CD4-positive, alpha-beta T cell treated with Interleukin-6 for 4 hours (primary cell): ENCODE data around the gene NPC1.

Experiments used
- DNase-seq: peaks from one replicate; pipeline ENCODE4 v3.0.0-alpha.2; 2020; ENCODE audit warnings: mixed read lengths

NPC1 gene

GRCh38 chr18:23545247-23545789 lies 41.0 kb downstream of the NPC1 start:
- no peak for DNase-seq

DNA sequence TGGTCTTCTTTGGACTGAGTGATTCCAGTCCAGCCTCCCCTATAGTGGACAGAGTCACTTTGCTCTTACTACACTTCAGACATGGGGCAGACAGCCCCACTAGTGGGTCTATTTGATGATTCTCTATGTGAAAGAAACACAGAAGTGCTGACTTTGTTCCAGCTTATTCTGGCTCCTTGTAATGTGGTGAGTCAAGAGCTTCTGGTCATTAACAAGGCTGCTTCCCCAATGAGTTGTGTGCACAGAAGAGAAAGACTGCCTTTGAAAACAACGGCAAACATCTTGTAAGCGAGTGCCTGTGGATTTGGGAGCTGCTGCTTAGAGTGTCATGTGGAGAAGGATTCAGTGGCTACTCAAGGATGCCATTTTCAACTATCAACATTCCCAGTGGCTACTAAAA lies 43.8 kb downstream of the NPC1 start:
- DNase-seq: no peak

GRCh38 chr18:23541349-23542093 lies 44.8 kb downstream of the NPC1 start:
- DNase-seq: peak; percentile 6

- peak; percentile 19 for DNase-seq
Observed at GRCh38 chr18:23540867-23541266, 45.4 kb downstream of the NPC1 start.

- DNase-seq: no peak
Observed at GRCh38 chr18:23539911-23540525, 46.3 kb downstream of the NPC1 start.

GRCh38 chr18:23539296-23539695 lies 47.0 kb downstream of the NPC1 start:
- DNase-seq: no peak

GRCh38 chr18:23538870-23539269 lies 47.4 kb downstream of the NPC1 start:
- DNase-seq: no peak

- DNase-seq: no peak
Observed at GRCh38 chr18:23538001-23538400, 48.3 kb downstream of the NPC1 start.

GRCh38 chr18:23537274-23537673 lies 49.0 kb downstream of the NPC1 start:
- no peak for DNase-seq

DNA sequence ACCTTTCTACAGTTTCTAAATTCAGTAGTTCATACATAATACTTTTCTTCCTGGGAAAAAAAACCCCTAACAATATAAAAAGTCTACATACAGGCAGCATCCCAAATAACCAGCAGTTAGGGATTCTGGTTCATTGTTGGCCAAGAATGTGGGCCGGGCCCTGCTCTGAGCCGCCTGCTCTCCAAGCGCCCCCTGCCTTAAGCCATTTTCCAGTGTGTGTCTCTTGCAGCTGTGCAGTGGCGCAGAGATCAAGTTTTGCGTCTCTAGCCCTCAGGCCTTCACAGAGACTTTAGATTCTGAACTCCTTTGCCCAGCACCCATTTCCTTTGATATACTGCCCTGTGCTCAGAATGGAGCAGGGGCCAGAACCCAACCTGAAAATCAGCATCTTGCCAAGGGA lies 50.1 kb downstream of the NPC1 start:
- no peak for DNase-seq

GRCh38 chr18:23534276-23534675 lies 52.0 kb downstream of the NPC1 start:
- no peak for DNase-seq

DNA sequence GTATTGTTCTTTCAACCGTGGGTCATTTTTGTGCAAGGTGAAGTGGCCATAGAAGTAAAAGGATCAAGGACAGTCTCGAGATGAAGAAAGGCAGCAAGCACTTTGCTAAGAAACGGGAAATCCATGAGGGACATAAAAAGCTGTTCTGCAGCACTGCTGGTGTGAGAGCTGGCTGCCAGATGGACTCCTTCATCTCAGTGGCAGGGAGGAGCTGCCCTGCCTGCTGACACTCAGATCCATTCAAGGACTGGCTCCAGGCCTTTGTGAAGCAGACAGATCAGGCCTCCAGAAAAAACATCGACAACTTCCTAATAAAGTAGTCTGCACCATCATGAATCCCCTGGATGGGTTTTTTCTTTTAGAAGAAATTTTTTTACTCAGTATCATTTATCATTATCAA lies 53.5 kb downstream of the NPC1 start:
- no peak for DNase-seq

DNA sequence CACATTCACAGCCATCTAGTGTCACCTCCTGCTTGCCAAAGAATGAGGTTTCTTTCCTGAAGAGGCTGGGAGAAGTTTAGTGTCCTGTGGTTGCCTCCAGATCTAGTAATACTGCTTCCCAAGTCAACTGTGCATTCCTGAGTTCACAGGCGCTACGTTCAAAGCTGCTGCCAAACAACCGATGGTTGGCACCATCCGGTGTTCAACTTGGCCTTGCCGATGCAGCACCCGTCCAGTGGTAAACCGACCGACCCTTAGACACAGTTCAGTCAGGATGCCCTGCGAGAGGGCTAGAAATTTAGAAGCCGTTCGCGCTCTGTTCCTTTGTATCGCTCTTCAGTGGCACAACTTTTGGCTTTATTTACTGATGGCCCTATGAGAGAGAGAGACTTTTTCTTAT lies 54.4 kb downstream of the NPC1 start:
- no peak for DNase-seq

- DNase-seq: no peak
Observed at GRCh38 chr18:23530195-23530594, 56.1 kb downstream of the NPC1 start.

DNA sequence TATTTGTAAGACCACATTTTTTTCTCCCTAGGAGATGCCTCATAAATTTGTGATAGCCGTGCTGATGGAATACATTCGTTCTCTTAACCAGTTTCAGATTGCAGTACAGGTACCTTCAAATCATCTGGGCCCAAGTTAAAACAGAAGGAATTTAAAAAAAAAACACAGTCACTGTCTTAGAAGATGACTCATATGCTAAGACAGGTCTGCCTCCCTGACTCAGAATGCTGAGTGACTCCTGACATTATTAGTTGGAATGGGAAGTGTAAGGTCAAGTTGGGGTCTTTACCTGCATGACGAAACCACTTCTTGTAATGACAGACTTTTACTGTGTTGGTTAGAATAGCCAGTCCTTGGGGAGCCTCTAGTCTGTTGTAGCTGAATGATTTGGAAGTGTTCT lies 56.7 kb downstream of the NPC1 start:
- DNase-seq: no peak

DNA sequence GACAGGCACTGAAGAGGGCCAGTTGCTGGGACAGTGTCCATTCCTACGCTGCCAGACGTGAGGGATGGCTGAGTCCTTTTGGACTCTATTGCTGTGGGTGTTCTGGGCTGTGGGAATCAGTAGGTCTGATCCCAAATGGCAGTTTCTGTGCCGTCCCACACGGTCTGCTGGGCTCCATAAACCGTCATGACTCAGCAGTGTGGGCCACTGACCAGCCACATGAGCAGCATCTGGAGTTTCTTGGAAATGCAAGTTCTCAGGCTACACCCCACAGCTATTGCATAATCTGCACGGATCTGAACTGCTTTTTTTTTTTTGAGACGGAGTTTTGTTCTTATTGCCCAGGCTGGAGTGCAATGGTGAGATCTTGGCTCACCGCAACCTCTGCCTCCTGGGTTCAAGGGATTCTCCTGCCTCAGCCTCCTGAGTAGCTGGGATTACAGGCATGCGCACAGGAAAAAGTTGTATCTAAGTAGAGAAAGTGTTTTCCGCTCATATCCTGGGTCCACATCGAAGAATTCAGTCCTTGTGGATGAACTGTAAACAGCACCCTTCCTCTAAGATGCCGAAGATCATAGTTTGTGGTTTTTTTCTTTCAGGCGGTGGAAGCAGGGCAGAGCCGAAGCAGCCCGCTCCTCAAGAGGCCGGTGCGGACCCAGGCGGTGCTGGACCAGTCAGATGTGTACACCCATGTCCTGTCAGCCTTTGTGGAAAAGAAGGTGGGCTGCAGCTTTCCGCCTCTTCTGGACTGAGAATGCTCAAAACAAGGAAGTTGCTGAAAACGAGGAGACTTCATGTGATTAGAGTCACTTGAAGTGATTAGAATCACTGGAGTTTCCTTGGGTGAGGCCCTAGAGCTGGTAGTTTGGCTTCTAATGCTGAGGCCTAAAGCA lies 57.5 kb downstream of the NPC1 start:
- no peak for DNase-seq

DNA sequence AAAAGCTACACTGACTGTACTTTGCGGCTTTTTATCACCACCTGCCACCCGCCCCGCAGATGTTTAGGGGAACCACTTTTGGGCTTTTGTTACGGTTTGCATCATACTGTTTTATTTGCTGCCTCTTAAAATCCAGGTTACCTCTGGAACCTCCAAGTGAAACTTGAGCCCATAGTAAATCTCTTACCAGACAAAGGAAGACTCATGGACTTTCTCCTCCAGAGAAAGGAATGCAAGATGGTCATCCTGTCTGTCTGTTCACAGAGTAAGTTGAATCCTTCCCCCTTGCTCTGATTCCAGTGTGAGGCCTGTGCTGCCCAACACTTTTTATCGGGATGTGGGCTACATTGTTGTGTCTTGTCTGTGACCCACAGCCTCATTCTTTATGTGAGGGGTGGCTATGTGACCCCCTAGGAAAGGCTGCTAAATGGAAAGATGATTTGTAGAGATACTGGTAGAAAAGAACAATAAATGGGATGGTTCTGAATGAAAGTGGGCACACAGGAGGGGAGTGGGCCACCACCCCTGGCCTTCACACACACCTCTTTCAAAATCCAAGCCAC lies 59.7 kb downstream of the NPC1 start:
- no peak for DNase-seq

DNA sequence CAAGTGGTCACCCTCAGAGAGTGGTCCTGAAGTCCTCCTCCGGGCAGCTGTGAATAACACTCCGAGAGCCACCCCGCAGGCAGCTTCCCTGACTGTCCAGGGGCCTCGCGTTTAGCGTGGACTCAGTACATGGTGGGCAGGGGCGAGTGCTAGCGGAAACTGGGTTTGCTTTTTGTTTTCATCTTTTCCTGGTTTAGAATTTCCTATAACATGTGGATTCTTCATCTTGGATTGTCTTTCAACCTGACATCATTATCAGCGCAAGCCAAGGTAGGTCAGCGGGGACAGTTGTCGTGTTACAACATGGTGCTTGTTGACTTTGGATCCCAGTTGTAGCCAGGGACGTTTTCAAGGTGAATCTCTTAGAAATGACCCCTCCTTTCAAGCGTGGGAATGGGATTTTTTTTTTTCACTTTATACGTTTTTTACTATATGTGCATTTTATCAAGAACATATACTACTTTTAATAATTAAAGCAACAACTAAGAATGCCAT lies 62.0 kb downstream of the NPC1 start:
- DNase-seq: no peak

DNA sequence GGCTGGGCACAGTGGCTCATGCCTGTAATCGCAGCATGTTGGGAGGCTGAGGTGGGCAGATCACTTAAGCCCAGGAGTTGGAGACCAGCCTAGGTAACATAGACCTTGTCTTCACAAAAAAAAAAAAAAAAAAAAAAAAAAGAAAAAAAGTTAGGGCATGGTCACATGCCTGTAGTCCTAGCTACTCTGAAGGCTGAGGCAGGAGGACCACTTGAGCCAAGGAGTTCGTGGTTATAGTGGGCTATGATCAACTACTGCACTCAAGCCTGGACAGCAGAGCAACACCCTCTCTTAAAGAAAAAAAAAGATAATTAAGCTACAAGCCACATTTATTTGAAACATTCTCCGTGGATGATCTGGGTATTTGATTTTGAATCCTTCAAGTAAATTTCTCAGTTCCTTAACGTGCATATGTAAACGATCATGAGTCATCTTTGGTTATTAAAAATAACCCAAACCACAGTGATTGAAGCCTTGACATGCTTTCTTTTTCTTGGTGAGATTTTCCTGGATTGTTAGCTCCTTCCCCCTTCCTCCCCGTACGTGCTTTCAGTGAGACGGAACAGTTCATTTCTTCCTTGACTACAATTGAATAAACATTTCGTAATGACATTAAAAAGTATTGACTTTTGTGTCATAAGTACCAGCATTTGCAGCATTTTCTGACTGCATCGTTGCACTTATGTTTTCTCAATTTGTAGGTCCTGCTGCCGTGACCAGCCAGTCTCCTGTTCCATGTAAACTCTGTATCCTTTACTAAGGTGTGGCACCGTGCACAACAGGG lies 62.7 kb downstream of the NPC1 start:
- DNase-seq: no peak

DNA sequence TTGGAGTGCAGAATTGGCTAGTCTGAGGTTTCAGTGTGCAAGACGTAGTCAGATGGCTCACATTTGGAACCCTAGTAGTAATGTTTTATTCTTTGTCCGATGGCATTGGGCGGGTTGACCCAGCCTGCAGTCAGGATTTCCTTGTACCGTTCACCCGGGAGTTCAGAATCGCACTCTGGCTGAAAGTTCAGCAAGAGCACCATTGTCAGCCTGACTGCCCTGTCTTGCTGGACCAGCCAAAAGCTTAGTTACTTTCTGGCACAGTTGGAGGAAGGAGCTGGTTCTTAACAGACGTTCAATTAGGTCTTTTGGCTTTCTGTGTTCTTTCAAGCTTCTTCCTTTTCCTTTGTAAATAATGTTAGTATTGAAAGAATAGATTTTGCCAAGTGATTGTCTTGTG lies 64.4 kb downstream of the NPC1 start:
- no peak for DNase-seq

DNA sequence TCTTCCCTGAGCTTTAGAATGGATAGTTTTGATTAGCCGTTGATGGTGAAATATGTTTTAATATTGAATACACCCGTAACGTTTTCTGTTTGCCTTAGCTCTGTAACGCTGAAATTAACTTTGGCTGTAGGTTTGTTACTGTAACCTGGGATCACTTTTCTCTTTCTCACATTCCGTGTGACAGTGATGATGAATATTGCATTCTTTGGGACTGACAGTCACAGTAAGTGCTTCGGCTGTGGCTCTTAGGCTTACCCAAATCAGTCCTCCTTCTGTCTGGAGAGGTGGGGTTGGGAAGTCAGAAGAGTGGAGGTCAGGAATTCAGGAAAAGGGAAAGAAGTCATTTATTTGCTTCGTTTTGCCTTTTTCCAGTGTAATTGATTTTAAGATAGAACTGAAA lies 65.0 kb downstream of the NPC1 start:
- no peak for DNase-seq

- DNase-seq: no peak
Observed at GRCh38 chr18:23519734-23520133, 66.6 kb downstream of the NPC1 start.
